NAMALWA (cell line): ENCODE measurements around the gene ADGRF4.
"Not testable (repeated sequence)": the region's sequence is repeated elsewhere in the genome, so short reads cannot be mapped to it uniquely, and the experiment has no call there.

ENCODE experiments used
- DNase-seq: peaks from one replicate; pipeline ENCODE4 v3.0.0-alpha.2; 2015; ENCODE audit warnings: low spot score

ADGRF4 gene

GRCh38 chr6:47734831-47735481 is 36.6 kb downstream of the ADGRF4 start:
- DNase-seq: no peak

- DNase-seq: no peak
Observed at GRCh38 chr6:47736083-47736700, 37.8 kb downstream of the ADGRF4 start.

- no peak for DNase-seq
Observed at GRCh38 chr6:47737406-47737805, 39.0 kb downstream of the ADGRF4 start.

- no peak for DNase-seq
Observed at GRCh38 chr6:47740714-47741113, 42.3 kb downstream of the ADGRF4 start.

GRCh38 chr6:47741807-47742206 is 43.4 kb downstream of the ADGRF4 start:
- DNase-seq: no peak

- DNase-seq: no peak
Observed at GRCh38 chr6:47743744-47744143, 45.4 kb downstream of the ADGRF4 start.

GRCh38 chr6:47745269-47745668 is 46.9 kb downstream of the ADGRF4 start:
- DNase-seq: not testable (repeated sequence)

- no peak for DNase-seq
Observed at GRCh38 chr6:47749757-47750156, 51.4 kb downstream of the ADGRF4 start.

- no peak for DNase-seq
Observed at GRCh38 chr6:47752801-47753200, 54.4 kb downstream of the ADGRF4 start.

- no peak for DNase-seq
Observed at GRCh38 chr6:47759364-47759763, 61.0 kb downstream of the ADGRF4 start.

- DNase-seq: no peak
Observed at GRCh38 chr6:47762502-47762901, 64.1 kb downstream of the ADGRF4 start.

GRCh38 chr6:47766445-47766844 is 68.1 kb downstream of the ADGRF4 start:
- DNase-seq: no peak

- no peak for DNase-seq
Observed at GRCh38 chr6:47767102-47767501, 68.7 kb downstream of the ADGRF4 start.

- no peak for DNase-seq
Observed at GRCh38 chr6:47769982-47770381, 71.6 kb downstream of the ADGRF4 start.
